Measurements from ENCODE around the gene HK3. TPM values are rescaled to one million over a fixed set of nuclear protein-coding genes. Genes with fewer than 3 reads are reported as not detected.
"Not testable (repeated sequence)": the region's sequence is repeated elsewhere in the genome, so short reads cannot be mapped to it uniquely, and the experiment has no call there.

Gene HK3
- total RNA-seq, 1 donor: 3.5 TPM

GRCh38 chr5:176872586-176872985, 26.6 kb downstream of the HK3 start:
- DNase-seq (ENCODE audit: low read depth in 2 of 3, low spot score in 2 of 3): not testable (repeated sequence)

GRCh38 chr5:176870644-176871043, 28.5 kb downstream of the HK3 start:
- DNase-seq (ENCODE audit: low read depth in 2 of 3, low spot score in 2 of 3): not testable (repeated sequence)

DNA sequence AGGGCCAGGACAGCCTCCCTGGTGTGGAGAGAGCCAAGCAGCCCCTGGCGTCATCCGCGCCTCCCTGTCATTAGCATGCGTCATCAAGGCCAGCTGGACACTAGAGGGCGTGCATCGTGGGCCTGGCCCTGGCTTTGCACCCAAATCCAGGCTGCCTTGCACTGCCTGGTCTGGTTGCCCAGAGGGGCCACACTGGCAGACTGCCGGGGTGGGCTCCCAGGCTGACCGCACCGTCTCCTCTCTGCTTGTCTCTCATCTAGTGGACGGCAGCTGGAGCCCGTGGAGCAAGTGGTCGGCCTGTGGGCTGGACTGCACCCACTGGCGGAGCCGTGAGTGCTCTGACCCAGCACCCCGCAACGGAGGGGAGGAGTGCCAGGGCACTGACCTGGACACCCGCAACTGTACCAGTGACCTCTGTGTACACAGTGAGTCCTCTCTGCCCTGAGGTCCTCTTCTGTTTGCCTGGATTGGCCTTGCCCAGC, 29.0 kb downstream of the HK3 start:
- DNase-seq (ENCODE audit: low read depth in 2 of 3, low spot score in 2 of 3): no peak

GRCh38 chr5:176869501-176870109, 29.5 kb downstream of the HK3 start:
- no peak for DNase-seq (ENCODE audit: low read depth in 2 of 3, low spot score in 2 of 3)

- DNase-seq (ENCODE audit: low read depth in 2 of 3, low spot score in 2 of 3): no peak
These were observed 30.4 kb downstream of the HK3 start for GRCh38 chr5:176868731-176869130.

DNA sequence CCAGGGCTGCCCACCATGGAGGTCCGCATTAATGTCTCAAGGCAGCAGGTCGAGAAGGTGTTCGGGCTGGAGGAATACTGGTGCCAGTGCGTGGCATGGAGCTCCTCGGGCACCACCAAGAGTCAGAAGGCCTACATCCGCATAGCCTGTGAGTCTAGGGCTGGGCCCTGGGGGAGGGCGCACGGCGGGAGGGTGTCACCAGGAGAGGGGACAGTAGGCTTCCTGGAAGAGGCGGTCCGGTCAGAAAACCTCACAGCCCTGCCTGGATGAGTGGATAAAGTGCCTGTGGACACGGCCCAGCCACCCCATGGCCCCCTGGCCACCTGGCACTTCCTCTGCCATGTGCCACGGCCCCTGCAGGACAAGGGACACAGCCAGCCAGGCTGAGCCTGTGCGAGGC, 31.0 kb downstream of the HK3 start:
- no peak for DNase-seq (ENCODE audit: low read depth in 2 of 3, low spot score in 2 of 3)

DNA sequence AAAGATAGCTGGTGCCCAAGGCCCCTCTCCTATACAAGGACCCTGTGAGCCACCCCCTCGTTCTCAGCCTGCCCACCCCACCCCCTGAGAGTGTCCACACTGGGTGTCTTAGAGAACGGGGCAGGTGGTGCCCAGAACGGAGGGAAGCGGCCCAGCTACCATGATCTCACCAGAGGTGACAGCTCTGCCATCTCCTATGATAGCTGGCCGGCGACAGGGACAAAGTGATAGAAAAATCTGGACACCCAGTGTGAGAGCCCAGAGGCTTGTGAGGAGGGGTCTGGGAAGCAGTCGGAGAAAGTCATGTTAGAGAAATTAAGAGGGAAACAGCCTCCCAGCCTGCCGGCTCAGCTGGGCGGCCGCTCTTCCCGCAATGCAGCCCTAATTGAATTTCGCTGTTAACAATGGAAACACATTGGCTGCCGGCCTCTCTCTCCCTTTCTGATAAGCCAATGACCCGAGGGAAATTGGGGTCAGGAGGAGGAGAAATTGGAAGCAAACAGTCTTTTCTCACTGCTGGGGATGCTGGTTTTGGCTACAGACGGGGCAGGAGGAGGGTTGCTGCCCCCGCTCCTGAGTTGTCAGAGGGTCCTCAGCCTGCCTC, 32.3 kb downstream of the HK3 start:
- no peak for DNase-seq (ENCODE audit: low read depth in 2 of 3, low spot score in 2 of 3)

GRCh38 chr5:176865964-176866363, 33.2 kb downstream of the HK3 start:
- no peak for DNase-seq (ENCODE audit: low read depth in 2 of 3, low spot score in 2 of 3)

DNA sequence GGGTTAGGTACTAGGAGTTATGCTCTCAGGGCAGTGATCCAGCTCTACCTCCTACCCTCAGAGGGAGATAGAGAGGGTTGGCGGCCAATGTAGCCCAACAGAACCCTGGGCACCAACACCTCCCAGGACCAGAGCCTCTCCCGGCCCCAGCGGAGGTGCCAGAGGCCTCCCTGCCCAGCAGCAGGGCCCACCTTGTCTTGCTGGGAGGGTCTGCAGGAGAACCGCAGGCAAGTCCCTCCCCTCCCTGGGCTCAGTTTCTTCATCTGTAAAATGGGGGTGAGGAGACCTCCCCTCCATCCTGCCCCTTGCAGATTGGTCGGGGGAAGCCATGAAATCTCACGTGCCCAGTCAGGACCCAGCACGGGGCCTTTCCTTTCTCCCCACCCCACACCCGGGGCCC, 34.4 kb downstream of the HK3 start:
- DNase-seq (ENCODE audit: low read depth in 2 of 3, low spot score in 2 of 3): no peak

DNA sequence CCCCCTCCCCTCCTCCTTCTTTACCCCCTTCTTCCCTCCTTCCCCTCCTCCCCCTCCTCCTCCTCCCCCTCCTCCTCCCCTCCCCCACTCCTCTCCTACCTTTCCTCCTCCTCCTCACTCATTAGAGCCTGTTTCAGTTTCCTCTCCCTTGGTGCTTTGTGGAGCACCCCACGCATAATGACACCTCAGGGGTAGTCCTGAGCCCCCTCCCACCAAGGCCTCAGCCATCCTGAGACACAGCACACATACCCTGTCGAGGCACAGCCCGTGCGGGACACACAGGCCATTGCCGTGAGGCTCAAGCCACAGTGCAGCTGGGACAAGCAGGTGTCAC, 35.4 kb downstream of the HK3 start:
- no peak for DNase-seq (ENCODE audit: low read depth in 2 of 3, low spot score in 2 of 3)

GRCh38 chr5:176863041-176863764, 35.9 kb downstream of the HK3 start:
- no peak for DNase-seq (ENCODE audit: low read depth in 2 of 3, low spot score in 2 of 3)

DNA sequence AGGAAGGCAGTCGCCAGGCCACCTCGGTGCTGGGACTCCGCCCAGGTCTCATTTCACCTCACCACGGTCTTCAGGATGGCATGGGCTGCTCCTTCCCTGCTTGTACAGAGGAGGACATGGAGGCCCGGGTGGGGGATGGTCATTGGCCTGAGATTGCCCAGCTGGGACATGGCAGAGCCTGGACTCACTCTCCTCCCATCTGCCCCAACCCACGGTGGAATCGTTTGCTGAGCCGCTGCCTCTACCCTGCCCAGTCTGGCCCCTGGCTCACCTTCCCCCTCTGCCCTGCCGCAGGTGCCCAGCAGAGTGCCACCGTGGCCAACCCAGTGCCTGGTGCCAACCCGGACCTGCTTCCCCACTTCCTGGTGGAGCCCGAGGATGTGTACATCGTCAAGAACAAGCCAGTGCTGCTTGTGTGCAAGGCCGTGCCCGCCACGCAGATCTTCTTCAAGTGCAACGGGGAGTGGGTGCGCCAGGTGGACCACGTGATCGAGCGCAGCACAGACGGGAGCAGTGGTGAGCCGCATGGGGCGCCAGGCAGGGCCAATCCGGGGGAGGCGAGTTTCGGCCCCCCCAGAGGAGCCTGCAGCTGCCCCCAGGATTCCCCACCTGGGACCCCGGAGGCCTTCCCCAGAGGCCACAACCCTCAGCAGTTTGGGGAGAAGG, 36.7 kb downstream of the HK3 start:
- no peak for DNase-seq (ENCODE audit: low read depth in 2 of 3, low spot score in 2 of 3)

- no peak for DNase-seq (ENCODE audit: low read depth in 2 of 3, low spot score in 2 of 3)
These were observed 37.9 kb downstream of the HK3 start for GRCh38 chr5:176861276-176861675.

GRCh38 chr5:176860381-176860780, 38.8 kb downstream of the HK3 start:
- no peak for DNase-seq (ENCODE audit: low read depth in 2 of 3, low spot score in 2 of 3)

- no peak for DNase-seq (ENCODE audit: low read depth in 2 of 3, low spot score in 2 of 3)
These were observed 39.2 kb downstream of the HK3 start for GRCh38 chr5:176859916-176860315.

GRCh38 chr5:176857894-176858273, 41.3 kb downstream of the HK3 start:
- DNase-seq (ENCODE audit: low read depth in 2 of 3, low spot score in 2 of 3): no peak

- no peak for DNase-seq (ENCODE audit: low read depth in 2 of 3, low spot score in 2 of 3)
These were observed 41.8 kb downstream of the HK3 start for GRCh38 chr5:176857216-176857893.

GRCh38 chr5:176856746-176857145, 42.4 kb downstream of the HK3 start:
- DNase-seq (ENCODE audit: low read depth in 2 of 3, low spot score in 2 of 3): no peak

- no peak for DNase-seq (ENCODE audit: low read depth in 2 of 3, low spot score in 2 of 3)
These were observed 43.5 kb downstream of the HK3 start for GRCh38 chr5:176855598-176855997.

DNA sequence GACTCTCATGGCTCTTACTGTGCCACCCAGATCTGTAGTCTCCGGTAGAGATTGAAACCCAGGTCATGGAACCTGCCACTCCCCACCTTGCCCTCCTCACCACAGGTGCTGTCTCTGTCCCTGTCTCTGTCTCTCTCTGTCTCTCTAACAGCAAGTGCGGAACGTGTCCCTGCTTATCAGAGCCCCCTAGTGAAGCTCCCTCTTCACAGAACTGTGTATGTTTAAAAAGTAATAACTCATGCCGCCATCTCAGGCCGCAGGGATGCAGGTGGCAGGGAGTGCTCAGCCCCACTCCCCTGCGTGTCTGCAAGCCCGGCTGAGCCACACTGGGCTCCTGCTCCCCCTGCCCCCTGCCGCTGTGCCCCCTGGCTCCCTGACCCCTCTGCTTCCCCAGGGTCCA, 45.0 kb downstream of the HK3 start:
- no peak for DNase-seq (ENCODE audit: low read depth in 2 of 3, low spot score in 2 of 3)

- DNase-seq (ENCODE audit: low read depth in 2 of 3, low spot score in 2 of 3): no peak
These were observed 45.9 kb downstream of the HK3 start for GRCh38 chr5:176853151-176853778.
